GM21825 (cell line): ENCODE results near the gene NECTIN1.

ENCODE experiments used
- ATAC-seq: cut with Tn5 transposase; IDR thresholded peaks from one replicate; pipeline ENCODE4 v1.9.1; 2021; ENCODE audit warnings: mild to moderate bottlenecking, moderate library complexity; ENCODE audit not compliant: unreplicated experiment

NECTIN1 gene

DNA sequence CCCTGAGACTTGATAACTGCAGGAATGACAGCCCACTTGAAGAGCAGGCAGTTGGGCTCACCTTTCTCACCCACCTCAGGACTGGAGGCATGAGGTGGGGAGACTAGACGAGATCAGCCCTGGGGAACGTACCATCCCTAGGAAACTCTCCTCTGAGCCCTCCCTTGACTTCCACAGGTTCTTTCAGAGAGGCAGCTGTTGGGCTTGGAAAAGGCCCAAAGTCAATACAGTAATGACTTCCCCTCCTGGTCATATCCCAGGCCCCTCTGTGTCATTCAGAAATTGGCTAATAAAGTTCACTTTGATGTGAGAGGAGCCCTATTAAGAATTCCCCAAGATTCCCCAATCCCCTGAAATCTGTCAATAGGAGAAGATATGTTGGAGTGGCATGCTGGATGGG, 5.8 kb upstream of the NECTIN1 start:
- no peak for ATAC-seq

DNA sequence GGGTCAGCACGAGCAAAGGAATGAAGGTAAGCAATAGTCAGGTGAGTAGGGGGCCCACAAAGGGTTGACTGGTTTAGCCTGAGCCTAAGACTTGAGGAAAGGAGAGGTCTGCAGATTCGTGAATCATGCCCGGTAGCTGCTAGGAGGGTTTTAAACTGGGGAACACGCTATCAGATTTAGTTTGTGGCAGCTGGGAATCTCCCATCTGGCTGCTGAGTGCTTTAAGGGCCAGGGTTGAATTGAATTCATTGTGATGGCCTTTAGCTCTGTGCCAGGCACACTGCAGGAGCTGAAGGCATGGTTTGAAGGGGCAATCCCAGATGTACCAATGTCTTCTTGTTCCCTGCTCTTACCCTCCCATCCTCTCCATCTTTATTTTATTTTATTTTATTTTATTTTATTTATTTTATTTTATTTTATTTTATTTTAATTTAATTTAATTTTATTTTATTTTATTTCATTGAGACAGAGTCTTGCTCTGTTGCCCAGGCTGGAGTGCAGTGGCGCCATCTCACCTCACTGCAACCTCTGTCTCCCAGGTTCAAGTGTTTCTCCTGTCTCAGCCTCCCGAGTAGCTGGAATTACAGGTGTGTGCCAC, 1.9 kb upstream of the NECTIN1 start:
- ATAC-seq, result no peak

DNA sequence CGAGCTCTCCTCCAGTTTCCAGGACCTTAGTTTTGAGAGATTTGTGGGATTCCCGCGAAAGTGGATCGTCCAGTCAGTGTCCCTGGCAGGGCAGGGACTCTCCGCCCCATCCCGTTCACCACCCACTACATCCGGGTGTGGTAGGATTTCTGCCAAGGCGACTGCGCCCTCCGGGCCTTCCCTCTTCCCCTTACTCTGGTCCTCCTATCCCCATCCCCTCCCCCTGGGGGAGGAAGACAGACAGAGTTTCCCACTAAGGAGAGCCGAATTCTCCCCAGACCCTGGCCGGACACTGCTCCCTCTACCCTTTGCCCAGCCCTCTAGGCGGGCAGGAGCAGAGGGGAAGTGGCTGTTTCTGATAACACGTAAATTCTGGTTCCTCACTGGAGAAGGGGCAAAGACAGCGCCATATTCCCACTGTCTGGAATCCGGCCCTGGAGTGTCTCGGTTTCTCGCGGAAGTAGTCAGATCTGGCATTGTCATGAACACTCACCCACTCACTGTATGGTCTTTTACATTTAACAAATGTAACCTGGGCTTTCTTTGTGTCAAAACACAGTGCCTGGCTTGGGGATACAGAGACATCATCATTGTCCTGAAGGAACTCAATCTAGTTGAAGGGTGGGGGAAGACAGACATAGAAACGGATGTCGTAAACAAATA, 1.1 kb upstream of the NECTIN1 start:
- no peak for ATAC-seq

DNA sequence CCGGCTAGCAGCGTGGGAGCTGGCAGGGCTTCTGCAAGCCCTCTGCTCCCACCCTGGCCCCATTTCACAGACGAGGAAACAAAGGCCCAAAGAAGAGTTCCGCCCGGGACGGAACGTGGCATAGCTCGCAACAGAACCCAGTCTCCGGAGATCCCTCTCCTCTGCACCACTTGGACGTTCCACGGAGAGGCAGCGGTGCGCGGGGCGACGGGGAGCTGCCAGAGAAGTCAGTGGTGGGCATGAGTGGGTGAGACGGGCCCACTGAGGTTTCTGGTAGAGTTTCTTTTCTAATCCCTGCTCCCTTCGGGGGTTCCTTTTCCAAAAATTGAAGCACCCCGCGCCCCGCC, 554 bp upstream of the NECTIN1 start:
- ATAC-seq, result no peak

DNA sequence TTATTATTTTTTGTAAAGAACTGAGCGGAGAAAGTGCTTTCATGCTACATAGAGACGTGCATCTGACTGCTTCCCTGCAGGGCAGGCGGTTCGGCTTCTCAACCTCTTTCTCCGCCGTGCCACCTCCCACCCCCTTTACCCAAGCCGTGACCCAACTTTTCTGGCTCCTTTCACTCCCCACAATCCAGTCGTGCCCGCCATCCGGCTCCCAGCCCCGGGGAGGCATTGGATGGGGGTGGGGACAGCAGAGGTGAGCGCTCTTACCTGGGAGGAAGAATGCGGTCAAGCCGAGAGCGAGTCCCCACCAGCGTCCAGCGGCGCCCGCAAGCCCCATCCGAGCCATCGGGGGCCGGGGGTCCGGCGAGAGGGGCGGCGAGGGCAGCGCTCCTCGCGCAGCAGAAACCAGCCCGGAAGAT, 781 bp downstream of the NECTIN1 start:
- ATAC-seq, result no peak

DNA sequence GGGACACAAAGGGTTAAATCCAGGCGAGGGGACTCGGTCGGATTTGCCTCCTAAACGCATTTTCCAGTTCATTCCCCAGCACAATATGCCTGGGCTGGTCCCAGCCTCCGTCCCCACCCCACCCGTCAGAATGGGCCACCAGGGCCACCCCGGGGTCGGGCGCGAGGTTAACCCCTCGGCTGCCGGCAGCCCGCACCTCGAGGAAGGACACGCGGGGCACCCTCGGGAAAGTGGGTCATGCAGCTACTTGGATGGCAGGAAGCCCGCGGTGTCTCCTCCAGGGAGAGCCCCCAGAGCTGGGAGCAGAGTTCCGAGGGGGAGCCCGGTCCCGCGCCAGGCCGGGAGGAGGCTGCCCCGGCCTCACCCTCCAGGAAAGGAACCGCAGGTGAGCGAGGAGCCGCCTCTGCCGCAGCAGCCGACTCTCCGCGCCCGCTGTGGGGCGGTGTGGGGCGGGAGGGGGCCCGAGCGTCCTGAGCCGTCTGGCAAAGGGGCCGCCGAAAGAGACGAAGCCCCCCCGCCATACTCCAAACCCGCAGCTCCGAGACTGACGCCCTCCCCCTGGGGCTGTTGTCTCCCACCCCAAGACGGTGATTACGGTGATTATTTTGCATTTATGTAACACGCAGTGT, 1.4 kb downstream of the NECTIN1 start:
- ATAC-seq, result no peak

DNA sequence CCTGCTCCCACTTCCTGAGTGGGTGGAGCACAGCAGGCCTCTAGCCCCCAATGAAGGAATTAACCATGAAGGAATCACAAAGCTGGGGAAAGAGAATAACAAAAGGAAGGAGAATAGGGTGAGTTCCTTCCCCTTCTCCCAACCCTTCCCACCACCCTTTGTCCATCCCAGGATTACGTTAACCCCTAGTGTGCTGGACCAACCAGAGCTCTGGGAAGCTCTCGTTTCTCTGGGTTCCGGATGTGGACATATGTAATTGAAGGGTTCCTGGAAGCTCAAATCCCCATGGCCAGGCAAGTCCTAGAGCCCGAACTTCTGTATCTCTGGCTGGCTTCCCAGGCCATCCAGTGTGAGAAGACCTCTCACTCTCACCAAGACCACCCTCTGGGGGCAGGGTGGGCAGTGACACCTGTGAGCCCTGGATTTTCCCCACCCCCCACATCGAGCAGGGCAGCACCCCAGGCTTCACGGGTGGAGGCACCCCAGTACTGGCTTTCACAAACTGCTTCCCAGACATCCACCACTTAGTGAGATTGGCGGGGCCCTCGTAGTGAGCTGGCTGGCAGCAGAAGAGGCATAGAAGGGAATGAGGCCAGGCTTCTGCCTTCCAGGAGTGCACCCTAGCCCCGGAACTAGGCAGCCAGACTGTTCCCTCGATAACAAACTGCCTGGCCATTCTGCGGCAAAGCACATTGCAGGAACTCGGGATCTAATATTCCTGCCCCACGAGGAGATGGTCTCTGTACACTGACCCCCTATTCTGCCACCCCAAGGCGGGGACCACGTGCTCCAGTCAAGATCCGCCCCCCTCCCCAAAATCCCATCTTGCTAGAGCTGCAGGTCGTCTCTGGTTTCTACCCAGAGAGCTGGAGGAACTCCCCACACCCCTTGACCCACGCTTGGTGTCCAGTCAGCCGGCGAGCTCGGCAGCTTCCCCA, 2.1 kb downstream of the NECTIN1 start:
- no peak for ATAC-seq

DNA sequence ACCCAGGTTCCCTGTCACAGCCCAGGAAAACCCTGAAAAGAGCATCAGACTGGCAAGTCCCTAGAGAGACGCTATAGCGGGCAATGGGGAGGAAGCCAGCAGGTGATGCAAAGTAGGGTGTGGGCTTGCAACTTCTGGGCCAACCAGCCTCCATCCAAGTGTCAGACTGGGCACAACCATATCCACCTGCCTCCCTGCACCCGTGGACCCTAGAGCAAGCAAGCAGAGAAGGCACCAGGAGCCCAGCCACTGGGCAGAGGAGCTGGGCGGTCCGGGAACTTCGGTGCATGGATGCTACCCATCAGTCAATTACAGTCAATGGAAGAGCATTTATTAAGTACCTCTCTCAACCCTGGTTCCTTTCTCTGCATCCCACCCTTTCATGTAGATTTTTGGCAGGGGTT, 2.8 kb downstream of the NECTIN1 start:
- ATAC-seq, result no peak

DNA sequence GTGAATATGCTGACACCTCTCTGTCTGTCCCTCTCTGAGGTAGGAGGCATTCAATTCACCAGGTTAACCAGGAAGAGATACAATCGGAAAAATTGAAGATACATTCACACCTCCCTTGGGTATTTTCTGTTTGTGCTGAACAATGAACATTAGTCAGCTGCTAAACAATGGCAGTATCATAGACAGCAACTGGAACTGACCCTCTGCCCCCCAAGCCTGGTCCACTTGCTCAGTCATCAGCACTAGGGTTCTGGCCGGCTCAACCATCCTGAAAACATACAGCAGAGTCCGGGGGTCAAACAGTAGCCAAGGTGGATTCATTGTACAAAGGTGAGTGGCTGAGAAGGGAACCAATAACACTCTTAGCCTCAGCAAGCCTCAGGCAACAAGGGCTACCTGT, 4.0 kb downstream of the NECTIN1 start:
- ATAC-seq, result no peak

DNA sequence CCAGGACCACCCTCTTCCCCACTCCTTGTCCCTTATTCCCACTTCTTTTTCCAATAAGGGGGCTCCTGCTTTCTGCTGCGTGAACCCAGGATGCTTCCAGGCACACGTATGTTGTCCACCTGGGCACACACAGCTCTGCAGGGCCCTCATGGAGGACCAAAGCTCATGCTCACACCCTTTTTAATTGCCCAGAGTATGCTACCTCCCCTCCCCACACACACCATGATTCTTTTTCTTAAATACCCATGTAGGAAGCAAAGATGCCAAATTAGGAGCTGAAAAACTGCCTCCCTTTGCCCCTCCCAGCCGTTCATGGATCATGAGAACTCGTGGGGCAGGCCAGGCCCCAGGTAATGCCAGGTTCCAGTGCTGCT, 5.1 kb downstream of the NECTIN1 start:
- ATAC-seq, result no peak

DNA sequence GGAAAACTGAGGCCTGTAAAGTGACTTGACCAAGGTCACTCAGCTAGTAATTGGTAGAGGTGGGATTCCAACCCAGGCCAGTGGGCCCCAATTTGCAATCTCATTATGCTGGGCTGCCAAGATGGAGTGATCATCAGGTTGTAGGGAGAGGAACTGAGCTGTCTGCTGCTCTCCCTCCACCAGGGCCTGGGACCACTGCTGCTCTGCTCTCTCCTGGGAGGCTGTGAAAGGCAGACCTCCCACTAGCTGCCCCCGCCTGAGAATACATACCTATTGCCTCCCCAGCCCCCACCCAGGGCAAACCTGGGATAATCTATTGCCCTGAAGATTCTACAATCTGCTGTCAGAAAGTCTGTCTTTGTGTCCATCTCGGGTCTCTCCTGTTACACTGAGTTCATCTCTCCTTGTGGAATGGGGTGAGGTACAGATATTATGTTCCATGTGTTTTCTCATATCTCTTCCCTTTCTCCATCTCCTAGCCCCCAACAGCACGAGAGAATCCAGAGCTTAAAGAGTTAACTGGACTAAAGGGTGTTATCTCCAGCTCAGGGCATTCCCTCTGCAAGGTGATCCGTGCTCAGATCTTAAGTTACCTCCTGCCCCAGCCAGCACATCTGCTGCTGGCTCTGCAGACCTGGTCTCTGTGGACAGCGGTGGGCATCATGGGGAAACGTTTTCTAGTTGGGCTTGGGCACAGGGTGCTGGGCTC, 5.6 kb downstream of the NECTIN1 start:
- ATAC-seq, result no peak

DNA sequence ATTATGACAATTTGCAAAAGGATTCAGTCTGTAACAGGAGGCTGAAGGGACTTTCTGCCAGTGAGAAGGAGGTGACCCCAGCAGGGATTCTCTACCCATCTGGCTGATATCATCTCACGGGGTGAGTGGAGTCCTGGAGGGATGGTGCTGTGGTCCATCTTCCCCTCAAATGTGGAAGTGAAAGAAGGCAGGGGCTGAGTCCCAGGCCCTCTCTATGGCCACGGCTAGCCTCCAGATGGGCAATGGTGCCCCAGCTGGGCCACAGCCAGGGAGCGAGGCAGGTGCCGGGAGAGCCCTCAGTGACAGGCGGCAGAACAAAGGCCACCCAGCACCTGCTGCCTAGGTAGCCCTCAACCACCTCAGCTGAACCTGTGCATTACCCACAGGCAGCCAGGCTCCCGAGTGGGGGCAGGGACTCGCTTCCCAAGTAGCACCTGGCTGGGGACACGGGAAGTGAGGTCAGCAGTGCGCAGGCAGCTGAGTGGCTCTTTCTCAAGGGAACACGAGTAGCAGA, 6.7 kb downstream of the NECTIN1 start:
- no peak for ATAC-seq

DNA sequence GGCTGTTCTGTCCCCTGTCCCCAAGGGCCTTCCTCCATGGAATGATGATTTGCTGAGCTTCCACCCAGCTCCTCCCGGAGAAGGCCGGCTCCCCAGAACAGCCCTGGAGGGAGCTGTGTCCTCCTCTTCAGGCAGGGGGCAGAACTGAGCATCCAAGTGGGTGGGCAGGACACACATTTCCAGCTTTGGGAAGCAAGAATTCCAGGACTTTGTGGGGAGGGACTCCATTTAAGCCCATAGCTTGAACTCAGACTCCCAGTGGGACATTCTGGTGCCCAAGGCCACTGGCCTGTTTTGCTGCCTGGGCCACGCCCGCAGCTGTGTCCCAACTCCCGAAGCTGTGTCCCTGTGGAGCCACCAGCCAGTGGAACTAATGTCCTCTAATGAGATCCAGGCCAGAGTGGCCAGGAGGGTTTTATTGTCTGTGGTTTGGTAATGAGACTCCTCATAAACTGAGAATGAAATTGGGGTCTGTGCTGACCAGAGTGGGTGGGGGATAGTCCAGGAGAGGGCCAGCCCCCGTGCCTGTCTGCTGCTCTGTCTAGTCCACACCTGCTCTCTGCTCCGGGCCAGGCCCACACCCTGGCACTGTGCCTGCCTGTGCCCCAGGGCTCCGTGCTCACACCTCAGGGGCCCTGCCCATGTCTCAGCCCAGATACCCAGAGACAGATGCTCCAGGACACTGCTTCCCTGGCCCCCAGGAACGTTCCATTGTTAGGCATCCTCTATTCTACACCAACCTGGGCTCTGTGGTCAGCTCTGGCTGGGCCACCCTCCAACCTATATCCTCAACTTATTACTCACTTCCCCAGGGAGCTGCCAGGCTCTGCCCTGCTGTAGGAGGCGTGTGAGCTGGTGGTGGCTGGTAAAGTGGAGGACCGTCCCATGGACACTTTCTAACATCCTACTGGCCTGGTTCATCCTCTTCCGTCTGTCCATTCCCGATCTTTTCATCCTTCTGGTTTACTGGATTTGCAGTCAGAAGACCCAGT, 7.6 kb downstream of the NECTIN1 start:
- ATAC-seq, result no peak

DNA sequence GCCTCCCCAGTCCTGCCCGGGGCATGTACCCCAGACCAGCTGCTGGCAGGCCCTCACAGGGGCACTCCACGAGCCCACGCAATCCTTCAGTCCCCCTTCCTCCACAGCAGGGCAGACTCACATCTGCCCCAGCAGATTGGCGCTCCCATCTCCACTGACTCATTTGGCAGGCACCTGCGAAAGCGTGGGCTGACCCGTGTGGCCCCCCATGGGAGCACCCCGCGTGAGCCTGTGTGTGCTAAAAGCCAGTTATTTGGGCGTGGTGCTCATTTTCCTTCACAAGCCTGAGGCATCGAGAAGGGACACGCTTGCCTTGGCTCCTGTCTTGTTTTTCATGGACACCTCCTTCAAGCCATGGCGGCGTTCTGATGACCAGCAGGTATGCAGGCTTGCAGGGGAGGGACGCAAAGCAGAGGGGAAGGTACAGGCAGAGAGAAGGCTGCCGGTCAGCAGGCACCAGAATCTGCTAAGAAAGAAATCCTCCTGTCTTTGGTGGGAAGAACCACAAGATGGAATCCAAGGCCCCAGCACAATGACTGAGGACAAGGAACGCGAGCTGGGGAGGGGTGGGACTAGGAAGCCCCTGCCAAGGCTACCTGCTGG, 8.6 kb downstream of the NECTIN1 start:
- no peak for ATAC-seq

DNA sequence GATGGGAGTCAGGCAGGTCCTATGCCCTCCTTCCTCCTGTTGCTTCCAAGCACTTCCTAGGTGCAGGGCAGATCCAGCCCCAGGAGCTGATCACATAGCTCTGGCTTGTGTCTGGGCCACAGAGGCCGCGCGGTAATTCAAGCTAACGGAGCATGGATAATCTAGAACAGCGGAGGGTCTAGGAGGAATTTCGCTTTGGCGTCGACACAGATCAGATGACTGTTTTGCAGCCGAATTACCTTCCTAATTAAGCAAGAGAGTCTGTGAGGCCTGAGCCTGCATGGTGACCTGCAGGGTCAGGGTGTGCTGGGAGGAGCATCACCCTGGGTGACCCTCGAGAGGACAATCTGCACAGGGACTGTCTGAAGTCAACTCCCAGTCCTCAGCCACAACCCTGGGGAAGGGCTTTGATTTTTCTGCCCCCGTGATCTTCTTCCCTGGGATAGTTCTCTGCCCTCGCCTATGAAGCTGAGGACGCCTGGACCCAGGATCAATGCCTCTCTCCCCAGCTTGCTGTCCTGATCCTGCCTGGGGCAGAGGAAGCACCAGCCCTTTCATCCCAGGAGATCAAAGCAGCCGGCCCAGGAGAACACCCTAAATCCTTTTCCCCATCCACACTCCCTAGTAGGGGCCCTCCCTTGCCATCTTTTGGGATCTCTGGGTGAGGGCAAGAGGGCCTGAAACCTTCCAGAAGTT, 11.0 kb downstream of the NECTIN1 start:
- no peak for ATAC-seq

DNA sequence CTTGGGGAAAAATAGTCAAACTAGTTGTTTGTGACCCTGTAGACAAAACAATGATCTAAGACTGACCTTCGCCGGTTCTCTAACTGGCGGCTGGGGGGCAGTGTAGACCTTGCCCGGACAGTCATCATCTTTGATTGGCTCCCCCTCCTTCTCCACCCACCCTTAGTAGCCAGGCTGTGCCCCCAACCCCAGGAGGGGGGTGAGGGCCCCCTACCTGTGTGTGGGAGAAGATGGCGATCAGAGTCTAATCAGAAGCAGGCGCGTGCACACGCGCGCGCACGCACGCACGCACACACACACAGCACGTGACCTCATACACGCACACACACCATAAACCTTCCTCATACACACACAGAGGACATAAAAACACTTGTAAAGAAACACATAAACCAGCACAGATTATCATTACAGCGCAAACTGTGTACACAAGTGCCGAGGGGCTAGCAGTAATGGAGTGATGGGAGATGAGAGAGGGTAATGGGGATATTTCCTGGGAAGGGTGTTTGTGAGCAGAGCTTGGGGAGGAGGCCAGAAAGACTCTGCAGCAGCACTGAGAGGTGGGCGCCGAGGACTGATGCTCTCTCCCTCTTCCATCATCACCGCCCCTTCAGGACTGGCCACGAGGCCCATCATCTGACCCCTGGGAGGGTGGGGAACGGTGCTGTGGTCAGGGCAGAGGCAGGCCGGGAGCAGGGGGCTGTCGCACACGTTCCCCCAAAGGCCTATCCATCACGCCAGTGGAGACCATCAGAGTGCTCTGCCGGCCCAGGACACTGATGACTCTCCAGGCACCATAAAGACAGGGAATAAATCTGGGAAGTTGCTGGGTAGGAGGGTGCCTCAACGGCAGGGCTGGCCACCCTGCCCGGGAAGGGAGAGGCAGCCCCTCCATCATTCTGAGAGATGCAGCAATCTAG, 12.2 kb downstream of the NECTIN1 start:
- no peak for ATAC-seq

DNA sequence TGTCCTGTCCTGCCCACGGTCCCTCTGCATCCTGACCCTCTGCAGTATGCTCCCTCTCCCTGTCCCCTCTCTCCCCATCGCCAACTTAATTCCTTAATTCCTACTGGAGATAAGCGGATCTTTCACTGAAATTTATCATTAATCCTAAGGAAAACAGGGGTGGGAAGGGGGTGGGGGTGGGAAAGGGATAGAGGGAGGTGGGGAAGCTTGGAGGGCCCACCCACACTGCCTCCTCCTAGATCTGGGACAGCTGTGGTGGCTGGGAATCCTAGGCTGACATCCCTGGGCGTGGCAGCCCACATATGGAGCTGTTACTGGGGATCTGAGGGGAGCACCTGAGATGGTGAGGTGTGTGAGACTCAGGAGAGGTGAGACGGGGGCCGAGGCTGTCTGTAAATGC, 14.4 kb downstream of the NECTIN1 start:
- no peak for ATAC-seq

DNA sequence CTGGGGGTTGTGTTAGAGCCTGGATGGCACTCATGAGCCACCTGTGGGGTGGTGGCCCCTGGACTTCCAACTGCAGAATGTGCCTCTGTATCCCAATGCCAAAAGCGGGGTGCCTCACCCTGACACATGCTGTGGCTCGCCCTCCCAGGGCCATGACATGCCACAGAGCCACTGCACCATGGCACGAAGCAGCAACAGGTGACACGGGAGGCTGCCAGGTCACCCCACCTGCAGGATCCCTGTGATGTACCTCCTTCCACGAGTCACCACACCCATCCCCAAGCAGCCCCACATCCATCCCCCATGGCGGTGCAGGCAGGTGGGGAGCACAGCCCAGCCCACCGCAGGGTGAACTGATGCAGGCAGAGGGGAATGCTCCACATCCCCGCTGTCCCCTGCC, 14.8 kb downstream of the NECTIN1 start:
- no peak for ATAC-seq
